ENCODE measurements around the gene OR9G1. TPM values are rescaled to one million over a fixed set of nuclear protein-coding genes. Genes with fewer than 3 reads are reported as not detected.

Gene OR9G1
- total and polyA plus RNA-seq, 3 experiments from 2014 or later, result not detected

- Mint-ChIP-seq H3K27me3 (no peaks in the 10 kb centered on the region), H3K4me3 (no peak overlapping the region), H3K36me3 (no peaks in the 10 kb centered on the region), H3K27ac (no peak overlapping the region), H3K9me3 (peaks cover 6 to 19% (median 12%) of the 10 kb centered on the region in 5 donors), H3K4me1 (no peaks in the 10 kb centered on the region)
- Histone ChIP-seq H3K36me3 (ENCODE audit: insufficient read depth, low read length) (no peaks in the 10 kb centered on the region), H3K27ac (ENCODE audit: low read depth, low read length) (no peak overlapping the region), H3K27me3 (ENCODE audit: insufficient read depth, low read length, poor library complexity, severe bottlenecking) (no peaks in the 10 kb centered on the region), H3K9me3 (ENCODE audit: low read length) (no peaks in the 10 kb centered on the region), H3K4me3 (ENCODE audit: low read length) (no peak overlapping the region), H3K4me1 (ENCODE audit: insufficient read depth, low read length) (no peaks in the 10 kb centered on the region)
- no peak for DNase-seq
- ChIA-PET CTCF (no interaction called here), POLR2A (no interaction called here)
These were observed 2.1 kb downstream of the OR9G1 start for GRCh38 chr11:56700914-56701485.

GRCh38 chr11:56705784-56706396 lies 7.0 kb downstream of the OR9G1 start:
- no peak overlapping the region for H3K4me3 ChIP-seq (ENCODE audit: low read length)
- no peak overlapping the region for H3K27ac Mint-ChIP-seq
- H3K4me1 ChIP-seq (ENCODE audit: insufficient read depth, low read length), result no peaks in the 10 kb centered on the region
- no peaks in the 10 kb centered on the region for H3K27me3 ChIP-seq (ENCODE audit: insufficient read depth, low read length, poor library complexity, severe bottlenecking)
- H3K27me3 Mint-ChIP-seq, result no peaks in the 10 kb centered on the region
- no peaks in the 10 kb centered on the region for H3K9me3 ChIP-seq (ENCODE audit: low read length)
- POLR2A ChIA-PET, result no interaction called here
- CTCF ChIA-PET, result no interaction called here
- no peaks in the 10 kb centered on the region for H3K4me1 Mint-ChIP-seq
- H3K27ac ChIP-seq (ENCODE audit: low read depth, low read length), result no peak overlapping the region
- H3K4me3 Mint-ChIP-seq, result no peak overlapping the region
- H3K9me3 Mint-ChIP-seq, result peaks cover 8 to 24% (median 18%) of the 10 kb centered on the region in 5 donors
- H3K36me3 Mint-ChIP-seq, result no peaks in the 10 kb centered on the region
- H3K36me3 ChIP-seq (ENCODE audit: insufficient read depth, low read length), result no peaks in the 10 kb centered on the region
- no peak for DNase-seq

- Histone ChIP-seq H3K4me1 (ENCODE audit: insufficient read depth, low read length) (no peaks in the 10 kb centered on the region), H3K27me3 (ENCODE audit: insufficient read depth, low read length, poor library complexity, severe bottlenecking) (no peaks in the 10 kb centered on the region), H3K27ac (ENCODE audit: low read depth, low read length) (no peak overlapping the region), H3K9me3 (ENCODE audit: low read length) (no peaks in the 10 kb centered on the region), H3K36me3 (ENCODE audit: insufficient read depth, low read length) (no peaks in the 10 kb centered on the region), H3K4me3 (ENCODE audit: low read length) (no peak overlapping the region)
- Mint-ChIP-seq H3K27me3 (no peaks in the 10 kb centered on the region), H3K4me3 (no peak overlapping the region), H3K4me1 (no peaks in the 10 kb centered on the region), H3K36me3 (no peaks in the 10 kb centered on the region), H3K9me3 (peaks cover 12 to 25% (median 18%) of the 10 kb centered on the region in 5 donors), H3K27ac (no peak overlapping the region)
- CTCF ChIA-PET, result no interaction called here
- no peak for DNase-seq
- POLR2A ChIA-PET, result no interaction called here
These were observed 7.6 kb downstream of the OR9G1 start for GRCh38 chr11:56706486-56706885.

DNA sequence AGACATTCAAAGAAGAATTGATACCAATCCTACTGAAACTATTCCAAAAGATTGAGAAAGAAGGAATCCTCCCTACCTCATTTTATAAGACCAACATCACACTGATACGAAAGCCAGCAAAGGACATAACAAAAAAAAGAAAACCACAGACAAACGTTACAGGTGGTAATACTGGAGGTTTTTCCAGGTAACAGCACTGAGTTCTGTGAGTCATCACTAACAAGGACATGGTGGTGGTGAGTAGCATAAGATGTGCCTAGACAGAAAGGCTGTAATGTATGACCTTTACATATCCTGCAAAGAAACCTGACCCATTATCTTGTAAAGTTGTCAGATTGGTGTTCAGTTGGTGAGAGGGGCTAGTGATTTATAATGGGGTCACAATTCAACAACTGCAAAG lies 15.3 kb downstream of the OR9G1 start:
- Mint-ChIP-seq H3K4me3 (no peak overlapping the region), H3K27me3 (no peaks in the 10 kb centered on the region), H3K4me1 (no peaks in the 10 kb centered on the region), H3K27ac (no peak overlapping the region), H3K36me3 (no peaks in the 10 kb centered on the region), H3K9me3 (peaks cover 8 to 25% (median 18%) of the 10 kb centered on the region in 5 donors)
- POLR2A ChIA-PET, result no interaction called here
- H3K4me3 ChIP-seq (ENCODE audit: low read length), result no peak overlapping the region
- no peaks in the 10 kb centered on the region for H3K4me1 ChIP-seq (ENCODE audit: insufficient read depth, low read length)
- DNase-seq, result no peak
- no peaks in the 10 kb centered on the region for H3K9me3 ChIP-seq (ENCODE audit: low read length)
- no peak overlapping the region for H3K27ac ChIP-seq (ENCODE audit: low read depth, low read length)
- no peaks in the 10 kb centered on the region for H3K27me3 ChIP-seq (ENCODE audit: insufficient read depth, low read length, poor library complexity, severe bottlenecking)
- CTCF ChIA-PET, result no interaction called here
- no peaks in the 10 kb centered on the region for H3K36me3 ChIP-seq (ENCODE audit: insufficient read depth, low read length)

GRCh38 chr11:56716379-56716854 lies 17.5 kb downstream of the OR9G1 start:
- DNase-seq, result no peak
- Histone ChIP-seq H3K9me3 (ENCODE audit: low read length) (no peaks in the 10 kb centered on the region), H3K27me3 (ENCODE audit: insufficient read depth, low read length, poor library complexity, severe bottlenecking) (no peaks in the 10 kb centered on the region), H3K36me3 (ENCODE audit: insufficient read depth, low read length) (no peaks in the 10 kb centered on the region), H3K4me3 (ENCODE audit: low read length) (no peak overlapping the region), H3K27ac (ENCODE audit: low read depth, low read length) (no peak overlapping the region), H3K4me1 (ENCODE audit: insufficient read depth, low read length) (no peaks in the 10 kb centered on the region)
- no peaks in the 10 kb centered on the region for H3K4me1 Mint-ChIP-seq
- H3K27me3 Mint-ChIP-seq, result no peaks in the 10 kb centered on the region
- no peak overlapping the region for H3K27ac Mint-ChIP-seq
- H3K4me3 Mint-ChIP-seq, result no peak overlapping the region
- ChIA-PET POLR2A (no interaction called here), CTCF (no interaction called here)
- peaks cover 4 to 28% (median 20%) of the 10 kb centered on the region in 5 donors for H3K9me3 Mint-ChIP-seq
- H3K36me3 Mint-ChIP-seq, result no peaks in the 10 kb centered on the region

DNA sequence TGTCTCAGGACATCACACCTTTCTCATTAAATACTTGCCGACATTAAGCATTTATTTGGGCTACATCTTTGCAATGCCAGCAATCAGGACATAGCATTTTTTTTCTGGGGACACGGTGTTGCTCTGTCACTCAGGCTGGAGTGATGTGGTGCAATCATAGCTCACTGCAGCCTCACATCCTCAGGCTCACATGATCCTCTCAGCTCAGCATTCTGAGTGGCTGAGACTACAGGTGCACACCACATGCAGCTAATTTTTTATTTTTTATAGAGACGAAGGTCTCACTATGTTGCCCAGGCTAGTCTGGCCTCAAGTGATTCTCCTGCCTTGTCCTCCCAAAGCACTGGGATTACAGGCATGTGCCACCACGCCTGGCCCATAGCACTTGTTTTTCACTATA lies 21.6 kb downstream of the OR9G1 start:
- POLR2A ChIA-PET, result no interaction called here
- H3K9me3 Mint-ChIP-seq, result peaks cover 3 to 22% (median 10%) of the 10 kb centered on the region in 5 donors

DNA sequence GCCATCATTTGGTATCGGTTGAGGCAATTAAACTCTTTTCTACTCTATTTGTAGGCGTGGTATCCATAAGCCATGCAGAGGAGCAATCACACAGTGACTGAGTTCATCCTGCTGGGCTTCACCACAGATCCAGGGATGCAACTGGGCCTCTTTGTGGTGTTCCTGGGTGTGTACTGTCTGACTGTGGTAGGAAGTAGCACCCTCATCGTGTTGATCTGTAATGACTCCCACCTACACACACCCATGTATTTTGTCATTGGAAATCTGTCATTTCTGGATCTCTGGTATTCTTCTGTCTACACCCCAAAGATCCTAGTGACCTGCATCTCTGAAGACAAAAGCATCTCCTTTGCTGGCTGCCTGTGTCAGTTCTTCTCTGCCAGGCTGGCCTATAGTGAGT lies 41.2 kb downstream of the OR9G1 start:
- no peaks in the 10 kb centered on the region for H3K27me3 ChIP-seq (ENCODE audit: insufficient read depth, low read length, poor library complexity, severe bottlenecking)
- H3K4me3 Mint-ChIP-seq, result no peak overlapping the region
- H3K9me3 Mint-ChIP-seq, result peaks cover 0 to 14% (median 6%) of the 10 kb centered on the region in 5 donors
- H3K27ac ChIP-seq (ENCODE audit: low read depth, low read length), result no peak overlapping the region
- POLR2A ChIA-PET, result no interaction called here
- DNase-seq, result no peak
- H3K4me1 Mint-ChIP-seq, result no peaks in the 10 kb centered on the region
- no peaks in the 10 kb centered on the region for H3K9me3 ChIP-seq (ENCODE audit: low read length)
- H3K27me3 Mint-ChIP-seq, result peaks cover 0 to 1% of the 10 kb centered on the region in 2 donors
- H3K4me3 ChIP-seq (ENCODE audit: low read length), result no peak overlapping the region
- CTCF ChIA-PET, result no interaction called here
- no peak overlapping the region for H3K27ac Mint-ChIP-seq
- H3K4me1 ChIP-seq (ENCODE audit: insufficient read depth, low read length), result no peaks in the 10 kb centered on the region
- no peaks in the 10 kb centered on the region for H3K36me3 Mint-ChIP-seq
- H3K36me3 ChIP-seq (ENCODE audit: insufficient read depth, low read length), result no peaks in the 10 kb centered on the region

More for the DNA sequence above, 21.6 kb downstream of the OR9G1 start:
- H3K4me1 ChIP-seq (ENCODE audit: insufficient read depth, low read length), result no peaks in the 10 kb centered on the region
- H3K4me3 Mint-ChIP-seq, result no peak overlapping the region
- no peaks in the 10 kb centered on the region for H3K9me3 ChIP-seq (ENCODE audit: low read length)
- no peak overlapping the region for H3K27ac Mint-ChIP-seq
- H3K36me3 Mint-ChIP-seq, result no peaks in the 10 kb centered on the region
- DNase-seq, result no peak
- no peak overlapping the region for H3K4me3 ChIP-seq (ENCODE audit: low read length)
- H3K27me3 Mint-ChIP-seq, result no peaks in the 10 kb centered on the region
- no peaks in the 10 kb centered on the region for H3K4me1 Mint-ChIP-seq
- CTCF ChIA-PET, result no interaction called here
- H3K27me3 ChIP-seq (ENCODE audit: insufficient read depth, low read length, poor library complexity, severe bottlenecking), result no peaks in the 10 kb centered on the region
- H3K36me3 ChIP-seq (ENCODE audit: insufficient read depth, low read length), result no peaks in the 10 kb centered on the region
- H3K27ac ChIP-seq (ENCODE audit: low read depth, low read length), result no peak overlapping the region

- ChIA-PET CTCF (no interaction called here), POLR2A (no interaction called here)
- Mint-ChIP-seq H3K9me3 (peaks cover 0 to 14% (median 6%) of the 10 kb centered on the region in 5 donors), H3K27ac (no peak overlapping the region), H3K27me3 (no peaks in the 10 kb centered on the region), H3K36me3 (no peaks in the 10 kb centered on the region), H3K4me3 (no peak overlapping the region), H3K4me1 (no peaks in the 10 kb centered on the region)
- DNase-seq, result no peak
- Histone ChIP-seq H3K27me3 (ENCODE audit: insufficient read depth, low read length, poor library complexity, severe bottlenecking) (no peaks in the 10 kb centered on the region), H3K36me3 (ENCODE audit: insufficient read depth, low read length) (no peaks in the 10 kb centered on the region), H3K9me3 (ENCODE audit: low read length) (no peaks in the 10 kb centered on the region), H3K4me3 (ENCODE audit: low read length) (no peak overlapping the region), H3K4me1 (ENCODE audit: insufficient read depth, low read length) (no peaks in the 10 kb centered on the region), H3K27ac (ENCODE audit: low read depth, low read length) (no peak overlapping the region)
These were observed 42.0 kb downstream of the OR9G1 start for GRCh38 chr11:56740886-56741285.

Data from CD8-positive, alpha-beta memory T cell (primary cell).